Gastrocnemius medialis (tissue), 4 donors: Measurements from ENCODE around the gene CIAPIN1.

Experiments
- CTCF ChIP-seq, 5 experiments: fragments of 450-650 bp in 3 of 5; fragments of 200-600 bp in 2 of 5; sonication (generic) in 2 of 5; IDR thresholded peaks in 4 of 5; conservative IDR thresholded peaks in 1 of 5; 1 replicate in 4 of 5; 2 replicates in 1 of 5; pipeline ENCODE4 v1.5.1; 2016 to 2019; ENCODE audit warnings: antibody characterized with exemption in 5 of 5, mild to moderate bottlenecking in 3 of 5, moderate library complexity in 3 of 5
- POLR2A ChIP-seq, 2 donors: fragments of 450-650 bp; IDR thresholded peaks; one replicate each; pipeline ENCODE4 v1.6.1; 2017; ENCODE audit warnings: antibody characterized with exemption in 2 of 2, mild to moderate bottlenecking in 2 of 2, moderate library complexity in 2 of 2

- TF ChIP-seq CTCF (IDR thresholded peaks at IDR 0.05 in 4 of 5, conservative IDR thresholded peaks at IDR 0.05 in 1 of 5) (no peak), POLR2A (IDR thresholded peaks at IDR 0.05) (no peak)
Observed at GRCh38 chr16:57462978-57463362, 15.8 kb upstream of the CIAPIN1 start.
